Activated CD8-positive, alpha-beta memory T cell treated with anti-CD3 and anti-CD28 coated beads, Interleukin-2, amount 50 U/mL, for 4 hours (primary cell): ENCODE data around the gene RAP1GAP.

Experiments
- DNase-seq: peaks from one replicate; pipeline ENCODE4 v3.0.0-alpha.2; 2020

The RAP1GAP gene

GRCh38 chr1:21589618-21590017 lies 79.5 kb downstream of the RAP1GAP start:
- no peak for DNase-seq

GRCh38 chr1:21587602-21587953 lies 81.6 kb downstream of the RAP1GAP start:
- DNase-seq = no peak

GRCh38 chr1:21586846-21587601 lies 82.1 kb downstream of the RAP1GAP start:
- no peak for DNase-seq

GRCh38 chr1:21586222-21586621 lies 82.9 kb downstream of the RAP1GAP start:
- no peak for DNase-seq

GRCh38 chr1:21585037-21585436 lies 84.1 kb downstream of the RAP1GAP start:
- DNase-seq = no peak

GRCh38 chr1:21584096-21584495 lies 85.1 kb downstream of the RAP1GAP start:
- DNase-seq = no peak

GRCh38 chr1:21579791-21580190 lies 89.4 kb downstream of the RAP1GAP start:
- no peak for DNase-seq

- no peak for DNase-seq
These were observed 91.2 kb downstream of the RAP1GAP start for GRCh38 chr1:21577933-21578332.

GRCh38 chr1:21577324-21577723 lies 91.8 kb downstream of the RAP1GAP start:
- no peak for DNase-seq

GRCh38 chr1:21576798-21577187 lies 92.4 kb downstream of the RAP1GAP start:
- DNase-seq = no peak

- no peak for DNase-seq
These were observed 92.9 kb downstream of the RAP1GAP start for GRCh38 chr1:21576031-21576797.

GRCh38 chr1:21575351-21575942 lies 93.7 kb downstream of the RAP1GAP start:
- no peak for DNase-seq

- DNase-seq = no peak
These were observed 94.5 kb downstream of the RAP1GAP start for GRCh38 chr1:21574466-21575151.

GRCh38 chr1:21573971-21574465 lies 95.1 kb downstream of the RAP1GAP start:
- DNase-seq = no peak

GRCh38 chr1:21573475-21573874 lies 95.7 kb downstream of the RAP1GAP start:
- DNase-seq = no peak

GRCh38 chr1:21572735-21573277 lies 96.4 kb downstream of the RAP1GAP start:
- no peak for DNase-seq

GRCh38 chr1:21572221-21572620 lies 96.9 kb downstream of the RAP1GAP start:
- DNase-seq = no peak

GRCh38 chr1:21570885-21571284 lies 98.3 kb downstream of the RAP1GAP start:
- DNase-seq = no peak

- DNase-seq = no peak
These were observed 98.7 kb downstream of the RAP1GAP start for GRCh38 chr1:21570528-21570875.

- no peak for DNase-seq
These were observed 99.2 kb downstream of the RAP1GAP start for GRCh38 chr1:21569820-21570527.

GRCh38 chr1:21568809-21569385 lies 100.3 kb downstream of the RAP1GAP start:
- no peak for DNase-seq
